Kidney capillary endothelial cell (primary cell): ENCODE results near the gene PTPRN2.

Experiments used
- DNase-seq: peaks from one replicate; pipeline ENCODE4 v3.0.0-alpha.2; 2018; ENCODE audit warnings: low spot score

PTPRN2 gene

GRCh38 chr7:158400601-158401225 lies 186.9 kb downstream of the PTPRN2 start:
- DNase-seq = no peak

- no peak for DNase-seq
Observed at GRCh38 chr7:158399762-158400161, 187.9 kb downstream of the PTPRN2 start.

- no peak for DNase-seq
Observed at GRCh38 chr7:158398750-158399149, 188.9 kb downstream of the PTPRN2 start.

- no peak for DNase-seq
Observed at GRCh38 chr7:158397885-158398284, 189.7 kb downstream of the PTPRN2 start.

- no peak for DNase-seq
Observed at GRCh38 chr7:158396982-158397862, 190.4 kb downstream of the PTPRN2 start.

GRCh38 chr7:158396301-158396905 lies 191.2 kb downstream of the PTPRN2 start:
- no peak for DNase-seq

GRCh38 chr7:158395780-158396278 lies 191.8 kb downstream of the PTPRN2 start:
- DNase-seq = no peak

GRCh38 chr7:158395349-158395748 lies 192.3 kb downstream of the PTPRN2 start:
- DNase-seq = no peak

- no peak for DNase-seq
Observed at GRCh38 chr7:158394936-158395335, 192.7 kb downstream of the PTPRN2 start.

- no peak for DNase-seq
Observed at GRCh38 chr7:158393926-158394625, 193.5 kb downstream of the PTPRN2 start.

- DNase-seq = no peak
Observed at GRCh38 chr7:158392251-158392650, 195.4 kb downstream of the PTPRN2 start.

- DNase-seq = no peak
Observed at GRCh38 chr7:158391541-158391940, 196.1 kb downstream of the PTPRN2 start.

- no peak for DNase-seq
Observed at GRCh38 chr7:158391141-158391540, 196.5 kb downstream of the PTPRN2 start.

GRCh38 chr7:158390460-158390859 lies 197.2 kb downstream of the PTPRN2 start:
- DNase-seq = no peak

GRCh38 chr7:158389514-158390425 lies 197.9 kb downstream of the PTPRN2 start:
- DNase-seq = no peak

GRCh38 chr7:158388928-158389327 lies 198.7 kb downstream of the PTPRN2 start:
- no peak for DNase-seq

GRCh38 chr7:158388072-158388471 lies 199.6 kb downstream of the PTPRN2 start:
- DNase-seq = no peak

- DNase-seq = no peak
Observed at GRCh38 chr7:158387546-158387891, 200.1 kb downstream of the PTPRN2 start.

- no peak for DNase-seq
Observed at GRCh38 chr7:158386866-158387545, 200.6 kb downstream of the PTPRN2 start.

- DNase-seq = no peak
Observed at GRCh38 chr7:158386355-158386618, 201.3 kb downstream of the PTPRN2 start.
